Measurements from ENCODE around the gene BUD31.
"Not testable (repeated sequence)": the region's sequence is repeated elsewhere in the genome, so short reads cannot be mapped to it uniquely, and the experiment has no call there.

BUD31 gene

DNA sequence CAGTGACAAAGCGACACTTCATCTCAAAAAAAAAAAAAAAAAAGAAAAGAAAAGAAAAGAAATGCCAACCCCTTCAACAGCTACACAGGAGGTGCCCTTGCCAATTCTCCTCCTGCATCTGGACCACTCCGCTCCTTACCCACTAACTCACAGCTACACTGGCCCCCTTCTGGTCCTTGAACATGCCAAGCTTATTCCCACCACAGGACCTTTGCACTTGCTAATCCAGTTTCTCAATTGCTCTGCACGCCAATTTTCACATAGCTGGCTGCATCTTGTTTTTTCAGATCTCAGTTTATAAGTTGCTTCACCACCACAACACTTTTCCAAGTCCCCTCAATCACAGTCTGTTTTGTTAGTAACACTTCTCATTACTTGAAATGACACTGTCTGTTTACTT is 5.9 kb upstream of the BUD31 start:
- no peak for TF ChIP-seq FOXP2 (optimal IDR thresholded peaks at IDR 0.05; ENCODE audit: control extremely low read depth, extremely low read length, insufficient read depth)
- no peak for TF ChIP-seq POLR2AphosphoS5 (IDR thresholded peaks at IDR 0.05; ENCODE audit: borderline replicate concordance, low read depth, low read length)
- TF ChIP-seq EZH2 (IDR thresholded peaks at IDR 0.05): no peak
- Histone ChIP-seq H3K9ac (ENCODE audit: insufficient read length) (no peak overlapping the region), H3K36me3 (ENCODE audit: insufficient read depth, low read length) (peaks cover 67% of the 10 kb centered on the region), H3K27ac (no peak overlapping the region), H3K9me3 (ENCODE audit: low read depth, low read length) (no peaks in the 10 kb centered on the region), H3K4me3 (no peak overlapping the region)
- no peak for DNase-seq (ENCODE audit: low read depth, low spot score)

DNA sequence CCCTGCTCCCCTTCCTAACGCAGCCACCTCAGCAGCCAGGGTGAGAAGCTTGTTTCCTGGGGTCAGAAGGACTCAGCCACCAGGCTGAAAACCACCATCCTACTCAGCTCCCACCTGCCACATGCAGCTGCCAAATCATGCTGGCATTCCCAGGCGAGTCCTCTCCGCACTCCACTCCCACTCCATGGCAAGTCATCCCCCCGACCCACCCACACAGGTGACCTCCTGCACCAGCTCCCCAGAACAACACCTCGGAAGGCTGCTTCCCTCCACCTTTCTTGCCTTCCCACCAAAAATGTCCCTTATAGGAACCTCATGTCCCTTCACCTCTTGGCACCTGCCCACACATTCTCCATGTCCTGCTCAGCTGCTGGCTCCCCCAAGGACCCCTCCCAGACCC is 5.0 kb upstream of the BUD31 start:
- H3K4me3 ChIP-seq: no peak overlapping the region
- H3K27ac ChIP-seq: no peak overlapping the region
- no peaks in the 10 kb centered on the region for H3K9me3 ChIP-seq (ENCODE audit: low read depth, low read length)
- H3K36me3 ChIP-seq (ENCODE audit: insufficient read depth, low read length): peaks cover 58% of the 10 kb centered on the region
- TF ChIP-seq FOXP2 (optimal IDR thresholded peaks at IDR 0.05; ENCODE audit: control extremely low read depth, extremely low read length, insufficient read depth) (no peak), EZH2 (IDR thresholded peaks at IDR 0.05) (no peak), POLR2AphosphoS5 (IDR thresholded peaks at IDR 0.05; ENCODE audit: borderline replicate concordance, low read depth, low read length) (no peak)
- DNase-seq (ENCODE audit: low read depth, low spot score): no peak
- H3K9ac ChIP-seq (ENCODE audit: insufficient read length): no peak overlapping the region

DNA sequence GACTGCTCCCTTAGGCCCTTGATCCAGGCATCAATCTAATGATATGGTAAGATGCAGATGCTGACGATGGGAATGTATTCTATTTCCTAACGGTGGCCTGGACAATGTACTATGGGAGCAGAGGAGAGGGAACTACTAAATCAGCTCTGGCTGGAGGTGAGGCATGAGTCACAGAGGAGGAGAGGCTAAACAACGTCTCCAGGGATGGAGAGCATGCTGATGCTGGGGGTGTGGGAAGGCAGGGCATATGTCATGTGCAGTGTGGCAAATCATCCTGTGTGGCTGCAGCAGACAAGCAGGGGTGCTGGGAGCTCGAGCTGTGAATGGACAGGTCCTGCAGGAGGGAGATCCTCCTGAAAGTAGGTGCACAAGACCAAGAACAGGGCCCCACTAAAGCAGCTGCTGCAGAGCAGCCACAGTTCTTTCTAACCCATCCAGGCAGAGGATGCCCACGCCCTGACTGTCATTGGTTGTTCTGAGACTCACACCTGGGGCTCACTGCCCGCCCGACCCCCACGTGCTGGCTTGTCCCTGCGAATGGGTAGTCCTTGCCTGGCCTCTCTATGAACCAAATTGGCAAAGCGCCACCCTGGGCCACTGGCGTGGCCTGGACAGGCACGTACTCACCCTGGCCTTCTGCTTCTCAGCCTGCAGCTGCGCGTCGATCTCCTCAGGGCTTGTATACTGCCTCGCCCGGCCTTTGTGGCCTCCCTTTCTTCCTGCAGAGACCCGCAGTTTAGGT is 4.4 kb upstream of the BUD31 start:
- TF ChIP-seq POLR2AphosphoS5 (IDR thresholded peaks at IDR 0.05; ENCODE audit: borderline replicate concordance, low read depth, low read length) (peak; percentile 15; the same call in 1 of the 2 replicates), EZH2 (IDR thresholded peaks at IDR 0.05) (no peak)
- no peak overlapping the region for H3K27ac ChIP-seq
- no peaks in the 10 kb centered on the region for H3K9me3 ChIP-seq (ENCODE audit: low read depth, low read length)
- no peak overlapping the region for H3K4me3 ChIP-seq
- no peak overlapping the region for H3K9ac ChIP-seq (ENCODE audit: insufficient read length)
- H3K36me3 ChIP-seq (ENCODE audit: insufficient read depth, low read length): peaks cover 52% of the 10 kb centered on the region
- DNase-seq (ENCODE audit: low read depth, low spot score): no peak

DNA sequence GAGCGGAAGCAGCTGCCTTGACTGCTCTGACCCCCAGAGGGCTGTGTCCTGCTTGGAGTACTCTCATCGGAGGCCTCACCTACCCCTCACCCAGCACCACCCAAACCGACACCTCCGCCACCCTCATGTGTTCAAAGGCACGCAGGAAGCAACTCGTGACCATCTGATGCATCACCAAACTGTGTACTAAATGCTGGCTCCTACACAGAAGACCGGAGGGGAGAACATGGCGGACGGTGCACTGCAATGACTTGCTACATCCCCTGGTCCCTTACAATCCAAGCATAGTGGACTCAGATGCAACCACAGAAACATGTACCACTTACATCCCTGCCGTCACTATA is 3.8 kb upstream of the BUD31 start:
- Histone ChIP-seq H3K27ac (no peak overlapping the region), H3K9me3 (ENCODE audit: low read depth, low read length) (no peaks in the 10 kb centered on the region), H3K9ac (ENCODE audit: insufficient read length) (no peak overlapping the region), H3K4me3 (no peak overlapping the region), H3K36me3 (ENCODE audit: insufficient read depth, low read length) (peaks cover 48% of the 10 kb centered on the region)
- no peak for TF ChIP-seq EZH2 (IDR thresholded peaks at IDR 0.05)
- no peak for TF ChIP-seq FOXP2 (optimal IDR thresholded peaks at IDR 0.05; ENCODE audit: control extremely low read depth, extremely low read length, insufficient read depth)
- no peak for TF ChIP-seq POLR2AphosphoS5 (IDR thresholded peaks at IDR 0.05; ENCODE audit: borderline replicate concordance, low read depth, low read length)
- DNase-seq (ENCODE audit: low read depth, low spot score): no peak

DNA sequence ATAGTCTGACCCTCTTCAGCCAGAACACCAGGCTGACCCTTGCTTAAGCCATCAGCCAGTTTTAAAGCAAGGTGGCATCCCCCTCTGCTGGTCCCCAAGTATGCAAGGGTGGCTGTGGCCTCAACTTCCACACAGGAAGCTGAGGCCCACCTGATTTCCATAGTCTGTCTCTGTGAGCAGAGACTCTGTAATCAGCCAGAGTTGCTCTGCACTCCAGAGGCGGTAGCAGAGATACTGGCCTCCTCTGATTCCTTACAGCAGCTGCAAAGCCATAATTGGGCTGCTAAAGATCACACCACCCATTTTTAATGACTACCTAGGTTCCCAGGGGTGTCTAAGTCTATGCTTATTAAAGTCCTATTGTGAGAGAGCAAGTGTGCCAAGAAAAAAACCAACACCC is 2.2 kb upstream of the BUD31 start:
- peaks cover 47% of the 10 kb centered on the region for H3K36me3 ChIP-seq (ENCODE audit: insufficient read depth, low read length)
- H3K4me3 ChIP-seq: peak overlapping the region; percentile 96

DNA sequence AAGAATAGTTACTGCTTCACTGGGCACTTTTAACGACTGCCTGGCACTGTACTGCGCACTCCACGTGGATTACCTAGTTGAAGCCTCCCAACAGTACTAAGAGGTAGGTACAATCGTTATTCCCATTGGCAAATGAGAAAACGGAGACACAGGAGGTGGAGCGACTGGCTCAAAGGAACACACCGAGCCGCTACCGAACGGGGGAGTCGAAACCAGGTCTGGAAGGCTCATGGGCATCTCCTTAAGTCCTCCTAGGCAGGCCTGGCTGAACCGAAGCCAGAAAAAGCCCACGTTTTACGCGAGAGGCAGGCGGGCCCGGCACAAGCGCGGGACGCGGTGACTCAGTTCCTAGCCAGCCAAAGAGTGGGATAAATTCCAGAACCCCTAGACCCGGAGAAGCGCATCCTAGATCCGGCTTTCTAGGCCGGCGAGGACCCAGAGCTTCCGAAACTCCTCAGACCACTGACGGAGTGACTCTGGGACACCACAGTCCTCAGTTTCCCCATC is 844 bp upstream of the BUD31 start:
- Histone ChIP-seq H3K36me3 (ENCODE audit: insufficient read depth, low read length) (peaks cover 48% of the 10 kb centered on the region), H3K4me3 (peak overlapping the region; percentile 96), H3K9me3 (ENCODE audit: low read depth, low read length) (no peaks in the 10 kb centered on the region), H3K9ac (ENCODE audit: insufficient read length) (peak overlapping the region; percentile 100), H3K27ac (peak overlapping the region; percentile 99)
- TF ChIP-seq FOXP2 (optimal IDR thresholded peaks at IDR 0.05; ENCODE audit: control extremely low read depth, extremely low read length, insufficient read depth) (no peak), POLR2AphosphoS5 (IDR thresholded peaks at IDR 0.05; ENCODE audit: borderline replicate concordance, low read depth, low read length) (no peak), EZH2 (IDR thresholded peaks at IDR 0.05) (no peak)
- DNase-seq (ENCODE audit: low read depth, low spot score): no peak

More for the DNA sequence above, 2.2 kb upstream of the BUD31 start:
- TF ChIP-seq EZH2 (IDR thresholded peaks at IDR 0.05) (no peak), POLR2AphosphoS5 (IDR thresholded peaks at IDR 0.05; ENCODE audit: borderline replicate concordance, low read depth, low read length) (no peak), FOXP2 (optimal IDR thresholded peaks at IDR 0.05; ENCODE audit: control extremely low read depth, extremely low read length, insufficient read depth) (no peak)
- peak overlapping the region; percentile 100 for H3K9ac ChIP-seq (ENCODE audit: insufficient read length)
- no peak for DNase-seq (ENCODE audit: low read depth, low spot score)
- H3K9me3 ChIP-seq (ENCODE audit: low read depth, low read length): no peaks in the 10 kb centered on the region
- H3K27ac ChIP-seq: peak overlapping the region; percentile 99

DNA sequence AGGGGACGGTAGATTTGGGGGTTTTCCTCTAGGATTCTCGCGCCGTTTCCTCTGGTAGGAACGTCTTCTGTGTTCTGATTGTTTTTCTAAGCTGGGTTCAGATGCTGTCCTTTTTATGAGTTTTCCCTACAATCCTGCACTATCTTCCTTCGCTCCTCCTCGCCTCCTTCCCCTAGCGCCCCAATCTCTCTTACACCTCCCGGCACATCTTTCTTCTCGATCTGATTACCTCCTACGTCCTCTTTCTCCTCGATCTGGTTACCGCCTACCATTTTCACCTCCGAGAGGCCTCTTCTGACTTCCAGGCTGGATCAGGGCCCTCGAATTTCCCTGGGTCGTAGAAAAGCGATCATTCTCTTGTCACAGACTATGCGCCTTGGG is 413 bp downstream of the BUD31 start:
- H3K9ac ChIP-seq (ENCODE audit: insufficient read length): peak overlapping the region; percentile 100
- TF ChIP-seq POLR2AphosphoS5 (IDR thresholded peaks at IDR 0.05; ENCODE audit: borderline replicate concordance, low read depth, low read length): no peak
- no peak for TF ChIP-seq EZH2 (IDR thresholded peaks at IDR 0.05)
- TF ChIP-seq FOXP2 (optimal IDR thresholded peaks at IDR 0.05; ENCODE audit: control extremely low read depth, extremely low read length, insufficient read depth): no peak
- peak overlapping the region; percentile 96 for H3K4me3 ChIP-seq
- no peaks in the 10 kb centered on the region for H3K9me3 ChIP-seq (ENCODE audit: low read depth, low read length)
- no peak for DNase-seq (ENCODE audit: low read depth, low spot score)
- peak overlapping the region; percentile 99 for H3K27ac ChIP-seq
- peaks cover 44% of the 10 kb centered on the region for H3K36me3 ChIP-seq (ENCODE audit: insufficient read depth, low read length)

DNA sequence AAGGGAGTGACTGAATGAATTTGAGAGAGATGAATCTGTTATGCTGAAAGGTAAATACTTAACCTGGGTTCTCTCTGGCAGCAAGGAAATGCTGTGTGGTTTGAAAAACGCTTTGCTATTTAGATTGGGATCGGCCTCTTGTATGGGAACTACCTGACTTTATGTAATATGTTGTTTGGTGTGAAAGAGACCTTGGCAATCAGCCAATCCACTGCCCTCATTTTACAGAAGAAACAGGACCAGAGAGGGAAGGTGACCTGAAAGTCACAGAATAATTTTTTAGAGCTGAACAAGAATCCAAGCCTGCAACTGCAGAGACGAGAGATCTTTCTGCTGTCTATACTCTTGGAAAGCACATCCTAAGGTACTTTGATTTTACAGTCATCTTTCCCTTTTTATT is 1.0 kb downstream of the BUD31 start:
- peaks cover 42% of the 10 kb centered on the region for H3K36me3 ChIP-seq (ENCODE audit: insufficient read depth, low read length)
- H3K27ac ChIP-seq: no peak overlapping the region
- H3K9me3 ChIP-seq (ENCODE audit: low read depth, low read length): no peaks in the 10 kb centered on the region
- no peak for TF ChIP-seq FOXP2 (optimal IDR thresholded peaks at IDR 0.05; ENCODE audit: control extremely low read depth, extremely low read length, insufficient read depth)
- TF ChIP-seq EZH2 (IDR thresholded peaks at IDR 0.05): no peak
- no peak for TF ChIP-seq POLR2AphosphoS5 (IDR thresholded peaks at IDR 0.05; ENCODE audit: borderline replicate concordance, low read depth, low read length)
- peak overlapping the region; percentile 96 for H3K4me3 ChIP-seq
- no peak for DNase-seq (ENCODE audit: low read depth, low spot score)
- H3K9ac ChIP-seq (ENCODE audit: insufficient read length): peak overlapping the region; percentile 100

DNA sequence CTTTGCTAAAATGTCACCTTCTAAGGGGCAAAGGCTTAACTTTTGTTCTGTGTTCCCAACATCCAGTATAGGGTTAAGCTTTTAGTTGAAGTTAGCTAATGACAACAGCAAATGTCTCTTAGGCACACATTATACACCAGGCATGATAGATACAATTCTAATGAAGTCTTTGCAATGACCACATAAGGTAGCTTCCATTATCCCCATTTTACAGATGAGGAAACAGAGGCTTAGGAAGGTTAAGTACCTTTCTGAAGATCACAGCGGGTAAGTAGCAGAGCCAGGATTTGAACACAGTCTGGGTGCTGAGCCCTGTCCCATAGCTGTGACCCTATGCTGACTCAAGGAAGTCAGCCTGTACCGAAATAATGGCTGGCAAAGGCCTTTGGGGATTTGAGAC is 1.9 kb downstream of the BUD31 start:
- no peak overlapping the region for H3K27ac ChIP-seq
- peaks cover 47% of the 10 kb centered on the region for H3K36me3 ChIP-seq (ENCODE audit: insufficient read depth, low read length)
- no peaks in the 10 kb centered on the region for H3K9me3 ChIP-seq (ENCODE audit: low read depth, low read length)
- peak overlapping the region; percentile 96 for H3K4me3 ChIP-seq
- H3K9ac ChIP-seq (ENCODE audit: insufficient read length): no peak overlapping the region
- TF ChIP-seq POLR2AphosphoS5 (IDR thresholded peaks at IDR 0.05; ENCODE audit: borderline replicate concordance, low read depth, low read length) (no peak), EZH2 (IDR thresholded peaks at IDR 0.05) (no peak), FOXP2 (optimal IDR thresholded peaks at IDR 0.05; ENCODE audit: control extremely low read depth, extremely low read length, insufficient read depth) (no peak)
- no peak for DNase-seq (ENCODE audit: low read depth, low spot score)

DNA sequence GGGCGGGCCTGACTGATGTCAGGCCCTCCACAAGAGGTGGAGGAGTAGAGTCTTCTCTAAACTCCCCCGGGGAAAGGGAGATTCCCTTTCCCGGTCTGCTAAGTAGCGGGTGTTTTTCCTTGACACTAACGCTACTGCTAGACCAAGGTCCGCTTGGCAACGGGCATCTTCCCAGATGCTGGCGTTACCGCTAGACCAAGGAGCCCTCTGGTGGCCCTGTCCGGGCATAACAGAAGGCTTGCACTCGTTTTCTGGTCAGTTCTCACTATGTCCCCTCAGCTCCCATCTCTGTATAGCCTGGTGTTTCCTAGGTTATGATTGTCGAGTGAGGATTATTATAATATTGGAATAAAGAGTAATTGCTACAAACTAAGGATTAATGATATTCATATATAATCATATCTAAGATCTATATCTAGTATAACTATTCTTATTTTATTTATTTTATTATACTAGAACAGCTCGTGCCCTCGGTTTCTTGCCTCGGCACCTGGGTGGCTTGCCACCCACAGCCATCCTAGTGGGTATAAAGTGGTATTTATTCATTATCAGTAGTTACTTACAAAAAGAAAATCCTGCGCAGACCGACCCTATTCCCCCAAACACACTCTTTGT is 6.9 kb downstream of the BUD31 start:
- H3K9me3 ChIP-seq (ENCODE audit: low read depth, low read length); H3K27ac ChIP-seq; H3K9ac ChIP-seq (ENCODE audit: insufficient read length); H3K4me3 ChIP-seq; DNase-seq (ENCODE audit: low read depth, low spot score): not testable (repeated sequence)
- peaks cover 84% of the 10 kb centered on the region for H3K36me3 ChIP-seq (ENCODE audit: insufficient read depth, low read length)

Data from SK-N-MC (cell line).